Testis (tissue), 2 donors: ENCODE data around the gene ACSM2A.
"Not testable (repeated sequence)": the region's sequence is repeated elsewhere in the genome, so short reads cannot be mapped to it uniquely, and the experiment has no call there.

Source experiments
- CTCF ChIP-seq, 3 experiments: fragments of 450-650 bp in 2 of 3; fragments of 200-600 bp in 1 of 3; sonication (generic) in 1 of 3; IDR thresholded peaks; one replicate each; pipeline ENCODE4 v1.5.1; 2016 to 2019; ENCODE audit warnings: antibody characterized with exemption in 3 of 3, mild to moderate bottlenecking in 2 of 3, moderate library complexity in 1 of 3
- POLR2A ChIP-seq: fragments of 450-650 bp; IDR thresholded peaks from one replicate; pipeline ENCODE4 v1.6.1; 2017; ENCODE audit warnings: antibody characterized with exemption, mild to moderate bottlenecking, moderate library complexity

DNA sequence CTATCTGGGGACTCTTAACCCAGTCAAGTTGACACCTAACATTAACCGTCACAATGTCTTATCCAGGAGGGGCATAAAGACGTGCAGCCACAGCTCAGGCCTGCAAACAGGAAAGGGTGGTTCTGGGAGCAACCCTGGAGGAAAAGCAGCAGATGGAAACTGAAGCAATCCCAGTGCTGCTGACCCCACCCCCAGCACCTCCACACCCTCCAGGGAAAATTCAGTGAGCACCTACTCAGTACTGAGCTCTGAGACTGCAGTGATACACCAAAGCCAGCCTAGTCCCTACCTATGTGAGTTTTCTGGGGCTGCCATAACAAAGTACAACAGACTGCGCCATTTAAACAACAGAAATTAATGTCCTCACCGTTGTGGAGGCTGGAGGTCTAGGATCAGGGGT is 9.5 kb upstream of the ACSM2A start:
- not testable (repeated sequence) for TF ChIP-seq POLR2A; CTCF (IDR thresholded peaks at IDR 0.05)
